Measurements from ENCODE around the gene EYS. TPM values are rescaled to one million over a fixed set of nuclear protein-coding genes. Genes with fewer than 3 reads are reported as not detected.

EYS gene
- total and polyA plus RNA-seq, 2 of the 8 experiments (the other 6 are each of a cell fraction or from before 2014, with no cell fraction given) = 0.05 to 0.13 TPM

GRCh38 chr6:65259982-65260381 is 447.0 kb downstream of the EYS start:
- Histone ChIP-seq H2BK120ac (replicated peaks; ENCODE audit: low read depth, low read length) (no peak overlapping the region), H2BK12ac (ENCODE audit: low read depth, low read length) (no peak overlapping the region), H4K5ac (ENCODE audit: insufficient read length, low read depth, low read length) (no peak overlapping the region), H2AK5ac (ENCODE audit: low read depth, low read length) (no peak overlapping the region), H4K8ac (ENCODE audit: extremely low read depth, insufficient read depth, low read length) (no peak overlapping the region), H2AFZ (ENCODE audit: low read length) (no peak overlapping the region), H3K14ac (ENCODE audit: insufficient read length) (no peak overlapping the region), H3K79me2 (ENCODE audit: control insufficient read depth in 1 of 2, insufficient read depth in 2 of 2, low read length in 2 of 2) (no peaks in the 10 kb centered on the region), H3K56ac (replicated peaks; ENCODE audit: insufficient read length, low read depth, low read length) (no peak overlapping the region), H3K27ac (ENCODE audit: low read depth, low read length) (no peak overlapping the region), H3K9ac (replicated peaks in 1 of 4; ENCODE audit: extremely low read depth in 1 of 4, low read depth in 3 of 4, low read length in 3 of 4) (no peak overlapping the region), H3K79me1 (ENCODE audit: low read depth, low read length) (no peaks in the 10 kb centered on the region), H3K27me3 (replicated peaks in 1 of 4; ENCODE audit: control insufficient read depth in 3 of 4, extremely low read depth in 1 of 4, insufficient read depth in 3 of 4, low read length in 3 of 4) (no peaks in the 10 kb centered on the region), H4K20me1 (replicated peaks in 1 of 2; ENCODE audit: control insufficient read depth in 1 of 2, insufficient read depth in 2 of 2, low read length in 2 of 2) (no peaks in the 10 kb centered on the region), H3K4me2 (ENCODE audit: insufficient read depth in 1 of 2, low read depth in 2 of 2, low read length in 2 of 2) (peak overlapping the region in 1 of 2 experiments; percentile 28; a peak in 2 of 4 replicates), H3K9me3 (ENCODE audit: insufficient read depth in 2 of 2, low read depth in 1 of 2, low read length in 1 of 2) (no peaks in the 10 kb centered on the region), H3K23me2 (ENCODE audit: low read depth, low read length) (no peaks in the 10 kb centered on the region), H3K4me3 (ENCODE audit: extremely low read depth in 1 of 4, insufficient read depth in 2 of 4, low read depth in 3 of 4, low read length in 4 of 4) (peak overlapping the region in 1 of 4 experiments; percentile 16; a peak in 1 of 8 replicates), H2BK20ac (ENCODE audit: low read length) (no peak overlapping the region), H2BK15ac (ENCODE audit: low read length) (no peak overlapping the region), H3K18ac (ENCODE audit: extremely low read depth, low read length) (no peak overlapping the region), H3K23ac (ENCODE audit: insufficient read length) (no peak overlapping the region), H3K4ac (replicated peaks; ENCODE audit: insufficient read length, low read depth, low read length) (no peak overlapping the region), H3K36me3 (ENCODE audit: control insufficient read depth in 2 of 4, insufficient read depth in 4 of 4, low read length in 3 of 4) (no peaks in the 10 kb centered on the region), H3K4me1 (replicated peaks in 1 of 4; ENCODE audit: control insufficient read depth in 3 of 4, insufficient read depth in 4 of 4, low read length in 3 of 4) (no peaks in the 10 kb centered on the region), H2BK5ac (ENCODE audit: low read depth, low read length) (no peak overlapping the region), H4K91ac (replicated peaks; ENCODE audit: insufficient read length, low read length) (no peak overlapping the region)
- WGBS, 2 experiments (ENCODE audit: extremely low coverage in 1 of 2, insufficient coverage in 1 of 2, insufficient read length in 1 of 2, insufficient replicate concordance in 2 of 2, low coverage in 1 of 2, low lambda C conversion rate in 2 of 2, missing lambda C conversion rate in 1 of 2) = 73% methylated on average over 5 of the region's 5 CpGs; no CpG with 5 or more reads in 1 of the 2 experiments
- DNase-seq (ENCODE audit: low read depth in 1 of 2, low spot score in 2 of 2) = no peak
- ChIA-PET POLR2A (ENCODE audit: partially characterized antibody) (no interaction called here), CTCF (ENCODE audit: partially characterized antibody) (interaction anchor here (1.4 kb wide), 1 partner anchor 11 kb away, joined by 4 read pairs; no protein-coding TSS in a partner anchor)
- TF ChIP-seq CHD2 (IDR thresholded peaks at IDR 0.05; ENCODE audit: low read length) = peak; percentile 62; the same call in 1 of the 2 replicates
- TF ChIP-seq CBX8 (IDR thresholded peaks at IDR 0.05; ENCODE audit: borderline replicate concordance, low read depth, low read length) = no peak
- FAIRE-seq = peak; percentile 13

Measured in H1 (cell line).